GM12878 (cell line): Measurements from ENCODE around the gene WDFY4. TPM values are rescaled to one million over a fixed set of nuclear protein-coding genes. Genes with fewer than 3 reads are reported as not detected.

Experiments
- ATAC-seq: fragments of 200-7000 bp; cut with Tn5 transposase; 3 replicates; pipeline ENCODE4 v1.9.1; 2020; ENCODE audit warnings: mild to moderate bottlenecking, moderate library complexity
- BruUV-seq: library from RNA; stranded (reverse); fragments of 400-500 nt; replicated peaks from 2 replicates; lab custom pipeline; 2021; lab: Mats Ljungman, UMichigan
- CTCF ChIA-PET: fragments of 300-600 bp; sonication (Branson Sonifier 250); formaldehyde crosslinking; extraction: SDS; loops from one replicate; lab custom pipeline; 2021; ENCODE audit warnings: inconsistent platforms; lab: Yijun Ruan, JAX
- POLR2A ChIA-PET: fragments of 350-600 bp; formaldehyde crosslinking; extraction: SDS; loops from one replicate; lab custom pipeline; 2021; ENCODE audit warnings: inconsistent platforms; lab: Charles Lee
- RAD21 ChIA-PET: fragments of 300-600 bp; sonication (Branson Sonifier 250); formaldehyde crosslinking; loops from one replicate; lab custom pipeline; 2023; ENCODE audit warnings: antibody characterized with exemption; ENCODE audit not compliant: unreplicated experiment; lab: Charles Lee
- SMC1A ChIA-PET: fragments of 300-600 bp; sonication (Branson Sonifier 250); formaldehyde crosslinking; loops from one replicate; lab custom pipeline; 2023; ENCODE audit not compliant: unreplicated experiment, uncharacterized antibody; lab: Charles Lee
- DNase-seq: peaks from one replicate; pipeline ENCODE4 v3.0.0-alpha.2; 2011; ENCODE audit warnings: low read depth, low spot score
- FAIRE-seq: peaks from 3 replicates; lab custom pipeline; 2011; peaks lifted over from hg19 to GRCh38; lab: Jason Lieb, UNC
- H2AFZ ChIP-seq: 2 replicates; pipeline ENCODE4 v1.6.0; 2011; ENCODE audit warnings: low read depth, low read length, control low read depth; ENCODE audit not compliant: control insufficient read depth
- H3K27ac ChIP-seq: 2 replicates; pipeline ENCODE4 v1.5.1; 2011; ENCODE audit warnings: control low read depth; ENCODE audit not compliant: control insufficient read depth, insufficient read depth
- H3K27me3 ChIP-seq, 2 experiments: replicated peaks in 1 of 2; 2 replicates each; pipeline versions ENCODE4 v1.6.0 to v1.6.1; 2011; ENCODE audit warnings: low read length in 1 of 2; ENCODE audit not compliant: control insufficient read depth in 2 of 2, insufficient read depth in 2 of 2
- H3K36me3 ChIP-seq, 2 experiments: 2 replicates each; pipeline ENCODE4 v1.5.1; 2011; ENCODE audit warnings: low read length in 1 of 2; ENCODE audit not compliant: control insufficient read depth in 2 of 2, insufficient read depth in 2 of 2
- H3K4me1 ChIP-seq: 2 replicates; pipeline ENCODE4 v1.6.1; 2011; ENCODE audit warnings: mild to moderate bottlenecking, low read length, moderate library complexity, mixed read lengths; ENCODE audit not compliant: control insufficient read depth, insufficient read depth
- H3K4me2 ChIP-seq: 2 replicates; pipeline ENCODE4 v1.6.0; 2011; ENCODE audit warnings: control low read depth; ENCODE audit not compliant: control insufficient read depth, insufficient read depth
- H3K4me3 ChIP-seq: fragments of 200-600 bp; sonication (generic); 2 replicates; pipeline ENCODE4 v1.5.1; 2016
- H3K79me2 ChIP-seq: 2 replicates; pipeline ENCODE4 v1.6.0; 2011; ENCODE audit warnings: low read length; ENCODE audit not compliant: control insufficient read depth, insufficient read depth
- H3K9ac ChIP-seq: 2 replicates; pipeline ENCODE4 v1.8.0; 2011; ENCODE audit warnings: low read length, control low read depth, mixed read lengths; ENCODE audit not compliant: control insufficient read depth, insufficient read depth
- H3K9me3 ChIP-seq: replicated peaks from 3 replicates; pipeline ENCODE4 v1.5.1; 2011; ENCODE audit warnings: mild to moderate bottlenecking, low read length; ENCODE audit not compliant: control insufficient read depth, insufficient read depth
- H4K20me1 ChIP-seq: 2 replicates; pipeline ENCODE4 v1.6.0; 2011; ENCODE audit not compliant: control insufficient read depth, insufficient read depth
- CBX3 ChIP-seq: fragments of 200-600 bp; sonication (generic); IDR thresholded peaks from 2 replicates; pipeline ENCODE4 v1.6.1; 2016; ENCODE audit warnings: low read depth, borderline replicate concordance
- CHD2 ChIP-seq: IDR thresholded peaks from 2 replicates; pipeline ENCODE4 v1.6.1; 2011; ENCODE audit warnings: low read depth, low read length, improper control_type of control experiment, borderline replicate concordance
- ELK1 ChIP-seq: IDR thresholded peaks from 2 replicates; pipeline ENCODE4 v1.6.1; 2012; ENCODE audit warnings: low read depth, low read length, improper control_type of control experiment
- ETV6 ChIP-seq, 2 experiments: fragments of 450-650 bp in 1 of 2; IDR thresholded peaks in 1 of 2; conservative IDR thresholded peaks in 1 of 2; 2 replicates each; pipeline ENCODE4 v1.6.1; 2014; ENCODE audit warnings: antibody characterized with exemption in 1 of 2, borderline replicate concordance in 1 of 2, low read depth in 1 of 2, mild to moderate bottlenecking in 1 of 2, moderate library complexity in 1 of 2
- FOXK2 ChIP-seq: fragments of 450-650 bp; IDR thresholded peaks from 2 replicates; pipeline ENCODE4 v1.6.1; 2017; ENCODE audit warnings: mild to moderate bottlenecking, moderate library complexity
- HDAC2 ChIP-seq: fragments of 200-600 bp; sonication (generic); IDR thresholded peaks from 2 replicates; pipeline ENCODE4 v1.6.1; 2017
- IKZF2 ChIP-seq, 2 experiments: fragments of 450-650 bp; IDR thresholded peaks; 2 replicates each; pipeline ENCODE4 v1.6.1; 2017; ENCODE audit warnings: mild to moderate bottlenecking in 2 of 2, moderate library complexity in 2 of 2
- JUNB ChIP-seq: IDR thresholded peaks from 2 replicates; pipeline ENCODE4 v1.6.1; 2016; ENCODE audit warnings: antibody characterized with exemption, mild to moderate bottlenecking
- MEF2A ChIP-seq: IDR thresholded peaks from 2 replicates; pipeline ENCODE4 v1.6.1; 2011; ENCODE audit warnings: low read depth, mild to moderate bottlenecking, low read length, moderate library complexity; ENCODE audit not compliant: insufficient read depth
- NRF1 ChIP-seq: conservative IDR thresholded peaks from 2 replicates; pipeline ENCODE4 v1.6.1; 2011; ENCODE audit warnings: mild to moderate bottlenecking, low read depth, low read length, improper control_type of control experiment
- PKNOX1 ChIP-seq: fragments of 450-650 bp; IDR thresholded peaks from 2 replicates; pipeline ENCODE4 v1.6.1; 2016; ENCODE audit warnings: mild to moderate bottlenecking
- POU2F2 ChIP-seq: IDR thresholded peaks from 3 replicates; pipeline ENCODE4 v1.6.1; 2011; ENCODE audit warnings: low read depth, mild to moderate bottlenecking, low read length, borderline replicate concordance
- RFX5 ChIP-seq: IDR thresholded peaks from 2 replicates; pipeline ENCODE4 v1.6.1; 2011; ENCODE audit warnings: low read depth, low read length, improper control_type of control experiment
- STAT1 ChIP-seq: fragments of 450-650 bp; conservative IDR thresholded peaks from 2 replicates; pipeline ENCODE4 v1.6.1; 2014; ENCODE audit warnings: antibody characterized with exemption, mild to moderate bottlenecking
- SUPT20H ChIP-seq: IDR thresholded peaks from 2 replicates; pipeline ENCODE4 v1.6.1; 2011; ENCODE audit warnings: low read depth, mild to moderate bottlenecking, low read length, moderate library complexity, borderline replicate concordance; ENCODE audit not compliant: control insufficient read depth
- TCF7 ChIP-seq: IDR thresholded peaks from 2 replicates; pipeline ENCODE4 v1.6.1; 2014; ENCODE audit warnings: antibody characterized with exemption, borderline replicate concordance
- ZBED1 ChIP-seq: IDR thresholded peaks from 2 replicates; pipeline ENCODE4 v1.6.1; 2016; ENCODE audit warnings: borderline replicate concordance
- ZNF384 ChIP-seq: IDR thresholded peaks from 2 replicates; pipeline ENCODE4 v1.6.1; 2012; ENCODE audit warnings: low read depth, mild to moderate bottlenecking, low read length, improper control_type of control experiment, borderline replicate concordance
- WGBS: methylation state at CpG from one replicate; pipeline ENCODE4 v1.1.6; 2016; ENCODE audit warnings: low lambda C conversion rate; ENCODE audit not compliant: insufficient replicate concordance, insufficient coverage; ENCODE audit errors: missing lambda C conversion rate; 5-methylcytosine and 5-hydroxymethylcytosine counted together
- in situ Hi-C: fragments of 300-500 bp; cut with MboI; formaldehyde crosslinking; loops from 9 replicates; pipeline ENCODE4 v1.14.3; 2018; ENCODE audit warnings: mixed read lengths
- intact Hi-C: fragments of 100-400 bp; cut with micrococcal nuclease; formaldehyde crosslinking; loops from one replicate; pipeline ENCODE4 v1.14.2; 2022; ENCODE audit not compliant: unreplicated experiment
- polyA plus RNA-seq, 11 experiments: library from polyadenylated mRNA; depleted of rRNA in 4 of 11; unstranded in 6 of 11; stranded (reverse) in 5 of 11; fragments of >200 nt; fragmentation: Nextera tagmentation in 4 of 11; fragmentation: Illumina TruSeq in 1 of 11; extraction: Ambion mirVana in 4 of 11; extraction: Trizol in 1 of 11; gene quantifications; 1 replicate in 1 of 11; 2 replicates in 10 of 11; pipeline versions ENCODE4 v1.2.1 to v1.2.3, GENCODE V29; 2011 to 2016; ENCODE audit warnings: inconsistent platforms in 2 of 11, missing spikeins in 2 of 11, low read depth in 1 of 11
- total RNA-seq, 4 experiments: library from RNA; depleted of rRNA in 3 of 4; stranded (reverse); fragments of >200 nt in 3 of 4; fragmentation: Illumina TruSeq in 1 of 4; extraction: Trizol in 1 of 4; gene quantifications; 2 replicates each; pipeline versions ENCODE4 v1.2.1 to v1.2.3, GENCODE V29; 2013 to 2021
- TF ChIP-seq, protein P1 (sequence below): IDR thresholded peaks from 2 replicates; pipeline ENCODE4 v1.6.1; 2011; ENCODE audit warnings: low read depth, mild to moderate bottlenecking, low read length, moderate library complexity, borderline replicate concordance; ENCODE audit errors: extremely low read depth
- TF ChIP-seq, protein P2 (sequence below): IDR thresholded peaks from 2 replicates; pipeline ENCODE4 v1.6.1; 2012; ENCODE audit warnings: low read depth, low read length, improper control_type of control experiment

The WDFY4 gene
- total and polyA plus RNA-seq, 10 of the 15 experiments (the other 5 are each of a cell fraction or from before 2014, with no cell fraction given): 13.5 to 132 (median 47.3) TPM

- TF ChIP-seq SUPT20H (no peak), RFX5 (no peak), HDAC2 (no peak), CBX3 (no peak)
- TF ChIP-seq, protein P1, sequence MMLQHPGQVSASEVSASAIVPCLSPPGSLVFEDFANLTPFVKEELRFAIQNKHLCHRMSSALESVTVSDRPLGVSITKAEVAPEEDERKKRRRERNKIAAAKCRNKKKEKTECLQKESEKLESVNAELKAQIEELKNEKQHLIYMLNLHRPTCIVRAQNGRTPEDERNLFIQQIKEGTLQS: no peak
These were observed 116.3 kb downstream of the WDFY4 start (continued) for GRCh38 chr10:48801001-48801421.

GRCh38 chr10:48802611-48803071 is 118.0 kb downstream of the WDFY4 start:
- CTCF ChIA-PET: interaction anchor here (0.8 to 6.1 kb wide), 8 partner anchors 10 to 144 kb away, joined by 3 to 86 read pairs (median 4); no protein-coding TSS in a partner anchor
- in situ Hi-C loops: loop anchor here (5.0 kb wide), 1 partner anchor 145 kb away; no protein-coding TSS in a partner anchor
- TF ChIP-seq NRF1 (0 out of 2 replicates have a peak, but pooled peaks have one; percentile 6), ETV6 (conservative IDR thresholded peaks at IDR 0.05 in 1 of 2, IDR thresholded peaks at IDR 0.05 in 1 of 2; ENCODE audit: borderline replicate concordance in 1 of 2, low read depth in 1 of 2) (peak in 1 of 2 experiments; percentile 84; a peak in 2 of 4 replicates), STAT1 (no peak), TCF7 (no peak), ZBED1 (no peak), ELK1 (no peak), POU2F2 (peak; percentile 76; the same call in 2 of the 3 replicates), ZNF384 (no peak), IKZF2 (IDR thresholded peaks at IDR 0.05) (peak; percentile 80 to 86; a peak in 3 of 4 replicates), CHD2 (0 out of 2 replicates have a peak, but pooled peaks have one; percentile 49), JUNB (no peak), FOXK2 (peak; percentile 69), PKNOX1 (peak; percentile 96), MEF2A (0 out of 2 replicates have a peak, but pooled peaks have one; percentile 52)
- TF ChIP-seq, protein P2, sequence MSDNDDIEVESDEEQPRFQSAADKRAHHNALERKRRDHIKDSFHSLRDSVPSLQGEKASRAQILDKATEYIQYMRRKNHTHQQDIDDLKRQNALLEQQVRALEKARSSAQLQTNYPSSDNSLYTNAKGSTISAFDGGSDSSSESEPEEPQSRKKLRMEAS: no peak

More at GRCh38 chr10:48802611-48803071, 118.0 kb downstream of the WDFY4 start:
- FAIRE-seq (peak; percentile 91), ATAC-seq (peak; percentile 94), DNase-seq (peak; percentile 95)
- no peaks in the 10 kb centered on the region; the same call in 2 of the 3 replicates for H3K9me3 ChIP-seq
- RAD21 ChIA-PET: interaction anchor here (0.9 to 3.6 kb wide), 11 partner anchors 38 to 146 kb away, joined by 3 to 26 read pairs (median 4); partner anchors contain the start of gene WDFY4
- peaks cover 50% of the 10 kb centered on the region for H3K4me1 ChIP-seq
- WGBS: 0% methylated on average over 2 of the region's 2 CpGs
- H3K79me2 ChIP-seq: peaks cover 5% of the 10 kb centered on the region; the same call in 1 of the 2 replicates
- intact Hi-C loops: loop anchor here (2.0 to 5.0 kb wide), 2 partner anchors 130 to 144 kb away; no protein-coding TSS in a partner anchor
- SMC1A ChIA-PET: interaction anchor here (0.7 to 6.0 kb wide), 23 partner anchors 10 to 333 kb away, joined by 3 to 54 read pairs (median 4); no protein-coding TSS in a partner anchor
- H3K27ac ChIP-seq: peak overlapping the region; percentile 43
- H3K4me3 ChIP-seq: no peak overlapping the region
- POLR2A ChIA-PET: interaction anchor here (1.2 to 1.4 kb wide), 3 partner anchors 42 to 134 kb away, joined by 3 to 9 read pairs (median 4); partner anchors contain the start of gene WDFY4
- H2AFZ ChIP-seq: no peak overlapping the region
- peaks cover 25 to 30% of the 10 kb centered on the region in 2 experiments for H3K36me3 ChIP-seq
- BruUV-seq: no TSS peak
- peaks cover 14% of the 10 kb centered on the region for H4K20me1 ChIP-seq
- H3K9ac ChIP-seq: no peak overlapping the region
- no peaks in the 10 kb centered on the region for H3K27me3 ChIP-seq
- peak overlapping the region; percentile 61 for H3K4me2 ChIP-seq
